Measurements from ENCODE around the gene WSB1.

GRCh38 chr17:27269974-27270373, 23.9 kb upstream of the WSB1 start:
- TF ChIP-seq CTCF (IDR thresholded peaks at IDR 0.05) = no peak
- no peak for TF ChIP-seq EZH2 (IDR thresholded peaks at IDR 0.05; ENCODE audit: borderline replicate concordance, insufficient read depth, low read depth, low read length, poor library complexity, severe bottlenecking)

All from B cell (primary cell).